ENCODE results near the gene DNAAF1. TPM values are rescaled to one million over a fixed set of nuclear protein-coding genes. Genes with fewer than 3 reads are reported as not detected.

DNAAF1 gene
- total and polyA plus RNA-seq, 2 of the 4 experiments (the other 2 are of a cell fraction) = 0.05 TPM; not detected in 1

DNA sequence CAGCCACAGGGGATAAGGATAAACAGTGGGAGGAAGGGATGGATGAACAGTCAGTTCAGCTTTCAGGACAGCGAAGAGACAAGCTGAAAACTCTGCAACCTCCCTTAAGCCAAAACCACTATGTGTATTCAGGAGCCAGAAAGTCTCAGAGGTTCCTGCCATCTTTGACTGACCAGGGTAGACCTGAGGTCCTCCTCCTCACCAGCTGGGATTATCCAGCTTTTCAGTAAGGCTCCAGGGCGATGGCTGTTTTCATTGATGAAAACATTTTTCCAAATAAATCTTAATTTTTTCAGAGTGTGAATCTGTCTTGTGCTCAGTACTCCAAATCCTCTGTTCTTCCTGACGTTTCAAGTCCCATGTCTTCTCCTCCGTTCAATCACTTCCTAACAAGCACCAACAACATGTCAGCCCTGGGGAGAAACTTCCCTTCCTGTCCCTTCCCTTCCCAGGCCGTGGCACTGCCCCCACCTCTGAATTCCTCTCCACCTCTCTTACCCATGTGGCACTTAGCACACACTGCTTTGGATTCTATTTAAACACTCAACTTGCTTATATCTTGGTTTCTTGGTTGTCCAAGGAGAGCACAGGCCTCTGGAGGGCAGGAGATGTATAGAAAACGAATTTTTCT is 5.4 kb upstream of the DNAAF1 start:
- no peak overlapping the region for H2AFZ ChIP-seq (replicated peaks; ENCODE audit: low read length, poor library complexity)

More for the DNA sequence above, 5.4 kb upstream of the DNAAF1 start:
- no peak overlapping the region for H4K5ac ChIP-seq (ENCODE audit: low read depth, low read length)
- peaks cover 23% of the 10 kb centered on the region; the same call in 1 of the 2 replicates for H4K20me1 ChIP-seq (ENCODE audit: insufficient read depth, low read length)
- CTCF ChIA-PET = no interaction called here
- no peak for DNase-seq
- POLR2A ChIA-PET (ENCODE audit: unreplicated experiment) = no interaction called here
- TF ChIP-seq, protein P1, sequence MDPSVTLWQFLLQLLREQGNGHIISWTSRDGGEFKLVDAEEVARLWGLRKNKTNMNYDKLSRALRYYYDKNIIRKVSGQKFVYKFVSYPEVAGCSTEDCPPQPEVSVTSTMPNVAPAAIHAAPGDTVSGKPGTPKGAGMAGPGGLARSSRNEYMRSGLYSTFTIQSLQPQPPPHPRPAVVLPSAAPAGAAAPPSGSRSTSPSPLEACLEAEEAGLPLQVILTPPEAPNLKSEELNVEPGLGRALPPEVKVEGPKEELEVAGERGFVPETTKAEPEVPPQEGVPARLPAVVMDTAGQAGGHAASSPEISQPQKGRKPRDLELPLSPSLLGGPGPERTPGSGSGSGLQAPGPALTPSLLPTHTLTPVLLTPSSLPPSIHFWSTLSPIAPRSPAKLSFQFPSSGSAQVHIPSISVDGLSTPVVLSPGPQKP (IDR thresholded peaks at IDR 0.05; ENCODE audit: borderline replicate concordance, low read depth, low read length) = no peak
- TF ChIP-seq NFE2L2 (IDR thresholded peaks at IDR 0.05; ENCODE audit: low read depth, low read length) (no peak), CHD1 (IDR thresholded peaks at IDR 0.05; ENCODE audit: low read depth, low read length) (no peak)
- TF ChIP-seq, protein P2, sequence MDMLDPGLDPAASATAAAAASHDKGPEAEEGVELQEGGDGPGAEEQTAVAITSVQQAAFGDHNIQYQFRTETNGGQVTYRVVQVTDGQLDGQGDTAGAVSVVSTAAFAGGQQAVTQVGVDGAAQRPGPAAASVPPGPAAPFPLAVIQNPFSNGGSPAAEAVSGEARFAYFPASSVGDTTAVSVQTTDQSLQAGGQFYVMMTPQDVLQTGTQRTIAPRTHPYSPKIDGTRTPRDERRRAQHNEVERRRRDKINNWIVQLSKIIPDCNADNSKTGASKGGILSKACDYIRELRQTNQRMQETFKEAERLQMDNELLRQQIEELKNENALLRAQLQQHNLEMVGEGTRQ (IDR thresholded peaks at IDR 0.05; ENCODE audit: low read depth, low read length) = no peak
- TF ChIP-seq, protein P3, sequence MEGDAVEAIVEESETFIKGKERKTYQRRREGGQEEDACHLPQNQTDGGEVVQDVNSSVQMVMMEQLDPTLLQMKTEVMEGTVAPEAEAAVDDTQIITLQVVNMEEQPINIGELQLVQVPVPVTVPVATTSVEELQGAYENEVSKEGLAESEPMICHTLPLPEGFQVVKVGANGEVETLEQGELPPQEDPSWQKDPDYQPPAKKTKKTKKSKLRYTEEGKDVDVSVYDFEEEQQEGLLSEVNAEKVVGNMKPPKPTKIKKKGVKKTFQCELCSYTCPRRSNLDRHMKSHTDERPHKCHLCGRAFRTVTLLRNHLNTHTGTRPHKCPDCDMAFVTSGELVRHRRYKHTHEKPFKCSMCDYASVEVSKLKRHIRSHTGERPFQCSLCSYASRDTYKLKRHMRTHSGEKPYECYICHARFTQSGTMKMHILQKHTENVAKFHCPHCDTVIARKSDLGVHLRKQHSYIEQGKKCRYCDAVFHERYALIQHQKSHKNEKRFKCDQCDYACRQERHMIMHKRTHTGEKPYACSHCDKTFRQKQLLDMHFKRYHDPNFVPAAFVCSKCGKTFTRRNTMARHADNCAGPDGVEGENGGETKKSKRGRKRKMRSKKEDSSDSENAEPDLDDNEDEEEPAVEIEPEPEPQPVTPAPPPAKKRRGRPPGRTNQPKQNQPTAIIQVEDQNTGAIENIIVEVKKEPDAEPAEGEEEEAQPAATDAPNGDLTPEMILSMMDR (conservative IDR thresholded peaks at IDR 0.05; ENCODE audit: low read depth, low read length) = no peak
- H3K4me1 ChIP-seq (ENCODE audit: control insufficient read depth, insufficient read depth, low read length) = peaks cover 27% of the 10 kb centered on the region
- H3K4ac ChIP-seq (ENCODE audit: low read depth, low read length) = peak overlapping the region; percentile 45; the same call in 1 of the 2 replicates
- no peak overlapping the region for H2AK5ac ChIP-seq (ENCODE audit: low read depth, low read length)
- no peaks in the 10 kb centered on the region for H3K9me3 ChIP-seq (ENCODE audit: control insufficient read depth, insufficient read depth, low read length)
- no peak overlapping the region for H3K56ac ChIP-seq (ENCODE audit: extremely low read depth, insufficient read depth, low read length)
- H4K8ac ChIP-seq (ENCODE audit: low read depth in 2 of 2, low read length in 2 of 2) = peak overlapping the region in 1 of 2 experiments; percentile 57; a peak in 1 of 4 replicates
- no peak overlapping the region for H2BK120ac ChIP-seq (ENCODE audit: low read depth, low read length)
- H3K9me1 ChIP-seq (ENCODE audit: insufficient read depth, low read length) = peaks cover 20% of the 10 kb centered on the region
- no peak overlapping the region for H2BK15ac ChIP-seq (ENCODE audit: low read depth, low read length)
- no peak overlapping the region for H3K27ac ChIP-seq (ENCODE audit: insufficient read depth, low read length)
- H4K91ac ChIP-seq (ENCODE audit: insufficient read depth, low read depth, low read length) = peak overlapping the region; percentile 12; the same call in 1 of the 2 replicates
- intact Hi-C loops (cut with micrococcal nuclease) = no loop called here
- H2AK9ac ChIP-seq (replicated peaks; ENCODE audit: low read depth, low read length, poor library complexity) = peak overlapping the region; percentile 33
- H3K23ac ChIP-seq (ENCODE audit: low read depth, low read length) = peak overlapping the region; percentile 13
- no peak overlapping the region for H3K9ac ChIP-seq (ENCODE audit: low read depth, low read length)
- H3K14ac ChIP-seq (replicated peaks; ENCODE audit: low read depth, low read length) = no peak overlapping the region
- BruUV-seq (replicated peaks) = no TSS peak
- no peak overlapping the region for H2BK20ac ChIP-seq (ENCODE audit: low read depth, low read length)
- H3K79me1 ChIP-seq (ENCODE audit: low read depth in 1 of 2, low read length in 2 of 2) = peaks cover 28 to 80% of the 10 kb centered on the region in 2 experiments
- in situ Hi-C loops (cut with MboI; ENCODE audit: low sequenced_read_pairs) = no loop called here
- no peak overlapping the region for H3K18ac ChIP-seq (ENCODE audit: low read depth, low read length)
- H3K4me3 ChIP-seq (ENCODE audit: insufficient read depth, low read depth, low read length) = no peak overlapping the region
- no peaks in the 10 kb centered on the region for H3K27me3 ChIP-seq (ENCODE audit: control insufficient read depth, insufficient read depth, low read length)
- H3K4me2 ChIP-seq (ENCODE audit: low read depth, low read length) = 0 out of 2 replicates have a peak overlapping the region, but pooled peaks have one; percentile 7
- no peak for ATAC-seq (ENCODE audit: low read depth)
- 73% methylated on average over 2 of the region's 6 CpGs; no CpG with 5 or more reads in 1 of the 2 experiments for WGBS, 2 experiments (ENCODE audit: extremely low coverage in 2 of 2, insufficient read length in 1 of 2)
- no peaks in the 10 kb centered on the region for H3K36me3 ChIP-seq (ENCODE audit: control insufficient read depth, insufficient read depth, low read length)
- H2BK5ac ChIP-seq (ENCODE audit: low read depth, low read length, poor library complexity, severe bottlenecking) = peak overlapping the region; percentile 33
- dilution Hi-C loops (cut with HindIII; ENCODE audit: low sequenced_read_pairs, unreplicated experiment) = no loop called here
